CD4-positive, alpha-beta T cell (primary cell): ENCODE data around the gene USP9X. TPM values are rescaled to one million over a fixed set of nuclear protein-coding genes. Genes with fewer than 3 reads are reported as not detected.
"Not testable (repeated sequence)": the region's sequence is repeated elsewhere in the genome, so short reads cannot be mapped to it uniquely, and the experiment has no call there.

ENCODE experiments used
- ATAC-seq: fragments of 200-7000 bp; cut with Tn5 transposase; one replicate; pipeline ENCODE4 v1.10.0; 2022; ENCODE audit warnings: mild to moderate bottlenecking; ENCODE audit not compliant: poor library complexity
- CTCF ChIA-PET: fragments of 350-600 bp; sonication (Branson Sonifier 250); formaldehyde crosslinking; loops from one replicate; lab custom pipeline; 2021; ENCODE audit warnings: antibody characterized with exemption, inconsistent platforms; lab: Charles Lee
- POLR2A ChIA-PET: fragments of 350-600 bp; sonication (Branson Sonifier 250); formaldehyde crosslinking; loops from one replicate; lab custom pipeline; 2021; ENCODE audit warnings: antibody characterized with exemption, inconsistent platforms; lab: Charles Lee
- DNase-seq, 14 experiments: peaks; one replicate each; pipeline ENCODE4 v3.0.0-alpha.2; 2013 to 2020; ENCODE audit warnings: mixed read lengths in 2 of 14
- H3K27ac ChIP-seq, 2 donors: one replicate each; pipeline versions ENCODE4 v1.5.1 to v1.7.0; 2013; ENCODE audit warnings: low read length in 2 of 2, low read depth in 1 of 2, mild to moderate bottlenecking in 1 of 2
- H3K27me3 ChIP-seq, 2 experiments: 1 replicate in 1 of 2; 2 replicates in 1 of 2; pipeline versions ENCODE4 v1.6.1 to v1.7.0; 2013; ENCODE audit warnings: low read length in 2 of 2, control low read depth in 1 of 2, mild to moderate bottlenecking in 1 of 2, moderate library complexity in 1 of 2; ENCODE audit not compliant: insufficient read depth in 2 of 2, control insufficient read depth in 1 of 2
- H3K36me3 ChIP-seq: one replicate; pipeline ENCODE4 v1.6.1; 2013; ENCODE audit warnings: low read length, control low read depth; ENCODE audit not compliant: insufficient read depth
- H3K4me1 ChIP-seq: one replicate; pipeline ENCODE4 v1.6.1; 2013; ENCODE audit warnings: low read length, control low read depth; ENCODE audit not compliant: insufficient read depth
- H3K4me3 ChIP-seq: one replicate; pipeline ENCODE4 v1.5.1; 2013; ENCODE audit warnings: mild to moderate bottlenecking, low read length, moderate library complexity
- H3K9me3 ChIP-seq, 2 experiments: 1 replicate in 1 of 2; 2 replicates in 1 of 2; pipeline versions ENCODE4 v1.6.1 to v1.7.0; 2013; ENCODE audit warnings: low read length in 2 of 2, mild to moderate bottlenecking in 2 of 2, control low read depth in 1 of 2, moderate library complexity in 1 of 2; ENCODE audit not compliant: control insufficient read depth in 1 of 2, insufficient read depth in 1 of 2
- H3K27ac Mint-ChIP-seq: one replicate; pipeline ENCODE4 v1.8.0; 2020; ENCODE audit warnings: mixed read lengths
- H3K27me3 Mint-ChIP-seq: one replicate; pipeline ENCODE4 v1.8.0; 2021; ENCODE audit warnings: mixed read lengths
- H3K36me3 Mint-ChIP-seq: one replicate; pipeline ENCODE4 v1.8.0; 2021; ENCODE audit warnings: low read depth, mixed read lengths
- H3K4me1 Mint-ChIP-seq: one replicate; pipeline ENCODE4 v1.8.0; 2021; ENCODE audit warnings: low read depth, mixed read lengths
- H3K4me3 Mint-ChIP-seq: one replicate; pipeline ENCODE4 v1.8.0; 2020; ENCODE audit warnings: mild to moderate bottlenecking, mixed read lengths
- H3K9me3 Mint-ChIP-seq: one replicate; pipeline ENCODE4 v1.8.0; 2020; ENCODE audit warnings: mixed read lengths
- CTCF ChIP-seq: fragments of 200-600 bp; IDR thresholded peaks from one replicate; pipeline ENCODE4 v1.8.0; 2022; ENCODE audit warnings: antibody characterized with exemption, mild to moderate bottlenecking
- intact Hi-C, 2 experiments: fragments of 100-400 bp; cut with DNase I in 1 of 2; cut with micrococcal nuclease in 1 of 2; formaldehyde crosslinking; loops; one replicate each; pipeline versions ENCODE4 v1.15.1 to v1.9.0; 2023 to 2025; cut with DNase I, micrococcal nuclease
- total RNA-seq, 174 experiments: library from RNA in 2 of 174; stranded (reverse) in 2 of 174; gene quantifications; one replicate each; pipeline ENCODE4 v1.2.3 and lab custom pipeline; 2021 to 2026

USP9X gene
- total RNA-seq, 2 experiments from 2014 or later: 70.4 to 74.8 TPM

- CTCF ChIA-PET: interaction anchor here (1.0 kb wide), 1 partner anchor 23 kb away, joined by 3 read pairs; no protein-coding TSS in a partner anchor
- Mint-ChIP-seq H3K4me3 (no peak overlapping the region), H3K4me1 (peaks cover 46% of the 10 kb centered on the region)
These were observed 93.0 kb downstream of the USP9X start for GRCh38 chrX:41178201-41178600.

GRCh38 chrX:41180194-41180908 lies 95.1 kb downstream of the USP9X start:
- Mint-ChIP-seq H3K4me1 (peaks cover 51% of the 10 kb centered on the region), H3K27me3 (no peaks in the 10 kb centered on the region), H3K36me3 (peaks cover 68% of the 10 kb centered on the region), H3K27ac (peak overlapping the region; percentile 77), H3K9me3 (no peaks in the 10 kb centered on the region), H3K4me3 (no peak overlapping the region)
- ATAC-seq: peak; percentile 81
- Histone ChIP-seq H3K27me3 (no peaks in the 10 kb centered on the region), H3K9me3 (no peaks in the 10 kb centered on the region), H3K36me3 (peaks cover 28% of the 10 kb centered on the region), H3K4me3 (no peak overlapping the region), H3K4me1 (no peaks in the 10 kb centered on the region), H3K27ac (no peak overlapping the region)
- ChIA-PET POLR2A (interaction anchor here (0.6 kb wide), 1 partner anchor 35 kb away, joined by 3 read pairs; no protein-coding TSS in a partner anchor), CTCF (interaction anchor here (0.6 to 2.0 kb wide), 18 partner anchors 9 to 528 kb away, joined by 3 to 7 read pairs (median 3); no protein-coding TSS in a partner anchor)
- peak; percentile 4 to 73 (median 36) for DNase-seq
- peak; percentile 62 for TF ChIP-seq CTCF
- intact Hi-C loops: loop anchor here (5.0 to 10.0 kb wide), 2 partner anchors 42 to 264 kb away; partner anchors contain the start of gene NYX (in 1 of the 2)

More at GRCh38 chrX:41178201-41178600, 93.0 kb downstream of the USP9X start:
- Mint-ChIP-seq H3K27ac (peak overlapping the region; percentile 51), H3K9me3 (no peaks in the 10 kb centered on the region), H3K36me3 (peaks cover 66% of the 10 kb centered on the region), H3K27me3 (no peaks in the 10 kb centered on the region)
- ATAC-seq: no peak
- Histone ChIP-seq H3K27ac (no peak overlapping the region), H3K9me3 (no peaks in the 10 kb centered on the region), H3K4me1 (no peaks in the 10 kb centered on the region), H3K4me3 (no peak overlapping the region), H3K36me3 (peaks cover 27% of the 10 kb centered on the region), H3K27me3 (no peaks in the 10 kb centered on the region)
- intact Hi-C loops: loop anchor here in 1 of 2 experiments (5.0 kb wide), 1 partner anchor 74 kb away; no protein-coding TSS in a partner anchor
- peak in 4 of 14 experiments; percentile 3 to 32 (median 16) for DNase-seq
- TF ChIP-seq CTCF: no peak
- POLR2A ChIA-PET: no interaction called here

- Mint-ChIP-seq H3K27ac (no peak overlapping the region), H3K4me1 (peaks cover 30% of the 10 kb centered on the region), H3K27me3 (no peaks in the 10 kb centered on the region), H3K9me3 (no peaks in the 10 kb centered on the region), H3K4me3 (no peak overlapping the region), H3K36me3 (peaks cover 82% of the 10 kb centered on the region)
- no peaks in the 10 kb centered on the region for H3K4me1 ChIP-seq
- H3K4me3 ChIP-seq: no peak overlapping the region
- TF ChIP-seq CTCF: no peak
- H3K27ac ChIP-seq: no peak overlapping the region
- ChIA-PET POLR2A (no interaction called here), CTCF (no interaction called here)
- no peaks in the 10 kb centered on the region for H3K27me3 ChIP-seq
- intact Hi-C loops: loop anchor here (5.0 to 10.0 kb wide), 2 partner anchors 38 to 260 kb away; partner anchors contain the start of gene NYX (in 1 of the 2)
- peaks cover 58% of the 10 kb centered on the region for H3K36me3 ChIP-seq
- no peaks in the 10 kb centered on the region for H3K9me3 ChIP-seq
- DNase-seq: no peak
- no peak for ATAC-seq
These were observed 99.1 kb downstream of the USP9X start for GRCh38 chrX:41184312-41184711.

GRCh38 chrX:41186946-41187345 lies 101.7 kb downstream of the USP9X start:
- H3K4me3 Mint-ChIP-seq, H3K4me3 ChIP-seq, H3K9me3 ChIP-seq, H3K27ac ChIP-seq, H3K27ac Mint-ChIP-seq, H3K9me3 Mint-ChIP-seq, DNase-seq, H3K4me1 ChIP-seq, POLR2A ChIA-PET, CTCF ChIA-PET, H3K27me3 Mint-ChIP-seq, H3K27me3 ChIP-seq, ATAC-seq: not testable (repeated sequence)
- H3K36me3 ChIP-seq: peaks cover 65% of the 10 kb centered on the region
- H3K4me1 Mint-ChIP-seq: peaks cover 12% of the 10 kb centered on the region
- intact Hi-C loops: loop anchor here in 1 of 2 experiments (10.0 kb wide), 1 partner anchor 258 kb away; the partner anchor contains the start of gene NYX
- peaks cover 83% of the 10 kb centered on the region for H3K36me3 Mint-ChIP-seq
